Frontal cortex (tissue), 4 donors: ENCODE data around the gene BBOF1. TPM values are rescaled to one million over a fixed set of nuclear protein-coding genes. Genes with fewer than 3 reads are reported as not detected.
A peak's percentile ranks its signal among the peaks of the same experiment; 100 is the strongest.
"Not testable (repeated sequence)": the region's sequence is repeated elsewhere in the genome, so short reads cannot be mapped to it uniquely, and the experiment has no call there.

Source experiments
- DNase-seq, 2 donors: peaks; one replicate each; pipeline ENCODE4 v3.0.0; 2012; ENCODE audit warnings: low spot score in 2 of 2
- FAIRE-seq: peaks from 2 replicates; lab custom pipeline; 2012; peaks lifted over from hg19 to GRCh38; lab: Jason Lieb, UNC
- total RNA-seq: library from RNA; depleted of rRNA; stranded (reverse); fragments of >200 nt; gene quantifications from one replicate; pipeline ENCODE4 v1.2.3, GENCODE V29; 2014
- donor health status: control.
- donor health status: control.
- donor health status: control.

The BBOF1 gene, protein sequence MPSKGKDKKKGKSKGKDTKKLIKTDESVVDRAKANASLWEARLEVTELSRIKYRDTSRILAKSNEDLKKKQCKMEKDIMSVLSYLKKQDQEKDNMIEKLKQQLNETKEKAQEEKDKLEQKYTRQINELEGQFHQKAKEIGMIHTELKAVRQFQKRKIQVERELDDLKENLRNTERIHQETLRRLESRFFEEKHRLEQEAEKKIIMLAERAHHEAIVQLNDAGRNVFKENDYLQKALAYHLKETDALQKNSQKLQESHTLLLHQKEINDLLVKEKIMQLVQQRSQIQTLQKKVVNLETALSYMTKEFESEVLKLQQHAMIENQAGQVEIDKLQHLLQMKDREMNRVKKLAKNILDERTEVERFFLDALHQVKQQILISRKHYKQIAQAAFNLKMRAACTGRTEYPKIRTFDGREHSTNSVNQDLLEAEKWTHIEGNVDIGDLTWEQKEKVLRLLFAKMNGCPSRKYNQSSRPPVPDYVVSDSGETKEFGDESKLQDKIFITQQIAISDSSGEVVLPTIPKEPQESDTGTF
- total RNA-seq, result 9.0 TPM

DNA sequence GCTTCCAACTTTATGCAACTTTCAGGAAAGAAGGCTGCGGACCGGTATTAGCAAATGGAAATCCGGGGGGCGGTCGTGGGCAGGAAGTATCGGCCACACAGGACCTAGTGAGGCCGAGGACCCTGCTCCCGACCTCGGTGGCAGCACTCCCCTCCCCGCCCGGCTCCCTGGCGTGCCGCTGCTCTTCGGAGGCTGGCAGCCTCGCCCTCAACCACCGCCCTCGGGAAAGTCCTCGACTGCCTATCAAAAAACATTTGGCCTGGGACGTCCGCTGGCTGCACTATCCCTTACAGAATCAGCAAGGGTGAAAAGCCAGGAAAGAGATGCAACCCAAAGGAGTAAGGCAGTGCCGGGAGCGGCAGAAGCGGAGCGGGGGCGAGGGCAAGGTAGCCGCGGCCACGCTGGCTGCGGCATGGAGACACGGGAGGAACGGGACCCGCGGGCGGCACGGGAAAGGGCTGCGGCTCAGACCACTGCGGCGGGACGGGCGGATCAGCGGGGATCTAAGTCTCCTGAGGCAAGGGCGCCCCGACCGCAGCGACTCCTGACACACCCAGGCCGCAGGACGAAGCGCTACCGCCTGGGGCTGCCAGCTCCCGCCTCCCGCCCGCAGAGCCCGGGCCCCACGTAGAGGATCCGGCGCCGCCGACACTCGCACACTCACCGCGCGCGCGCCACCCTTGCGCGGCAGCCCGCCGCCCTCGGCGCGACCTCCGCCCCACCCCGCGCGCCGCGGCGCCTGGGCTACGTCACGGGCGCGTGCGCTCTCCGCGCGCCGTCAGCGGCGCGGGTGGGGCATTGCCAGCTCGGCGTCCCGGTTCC, at the start of gene BBOF1, which contains the start of gene ENTPD5:
TSS of gene BBOF1 (plus strand) at position 764 of the 822 bp plus-strand sequence. CDS start 130 bp downstream, outside the sequence.
TSS of gene ENTPD5 (minus strand) at position 703 of the 822 bp plus-strand sequence. CDS start 31,186 bp downstream, outside the sequence.
- FAIRE-seq (no peak), DNase-seq (peak; percentile 97 to 98)

DNA sequence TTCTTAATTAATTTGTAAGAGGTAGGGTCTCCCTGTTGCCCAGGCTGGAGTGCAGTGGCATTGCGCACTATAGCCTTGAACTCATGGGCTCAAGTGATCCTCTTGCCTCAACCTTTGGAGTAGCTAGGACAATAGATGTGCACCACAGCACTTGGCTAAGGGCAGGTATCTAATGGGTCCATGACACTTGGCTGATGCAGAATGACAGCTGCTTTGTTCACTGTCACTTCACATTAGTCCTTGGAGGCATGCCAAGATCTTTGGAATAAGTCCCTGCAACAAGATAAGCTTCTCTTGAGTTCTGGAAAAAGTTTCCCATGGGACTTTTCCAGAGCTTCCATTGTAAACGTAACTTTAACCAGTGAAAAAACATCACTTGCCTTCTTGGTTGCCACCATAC, 45.7 kb upstream of the BBOF1 start:
- DNase-seq (no peak), FAIRE-seq (no peak)

DNA sequence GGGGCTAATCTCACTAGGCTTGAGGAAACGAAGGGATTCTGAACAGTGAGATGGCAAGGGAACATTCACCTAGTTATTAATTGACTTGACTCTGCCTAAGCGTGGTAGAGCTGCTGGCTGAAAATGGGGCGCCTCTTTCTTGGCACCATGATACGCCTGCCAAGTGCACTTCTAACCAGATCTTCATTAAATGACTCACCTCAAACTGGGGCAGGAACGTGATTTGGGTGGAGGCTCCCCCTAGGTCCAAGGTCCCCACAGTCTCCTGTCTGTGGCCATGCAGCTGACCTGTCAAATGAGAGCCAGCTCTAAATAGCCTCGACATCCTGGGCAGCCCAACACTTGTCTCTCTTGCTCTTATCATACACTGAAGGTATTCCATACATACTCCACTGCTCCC, 43.0 kb upstream of the BBOF1 start:
- FAIRE-seq, result no peak
- no peak for DNase-seq

DNA sequence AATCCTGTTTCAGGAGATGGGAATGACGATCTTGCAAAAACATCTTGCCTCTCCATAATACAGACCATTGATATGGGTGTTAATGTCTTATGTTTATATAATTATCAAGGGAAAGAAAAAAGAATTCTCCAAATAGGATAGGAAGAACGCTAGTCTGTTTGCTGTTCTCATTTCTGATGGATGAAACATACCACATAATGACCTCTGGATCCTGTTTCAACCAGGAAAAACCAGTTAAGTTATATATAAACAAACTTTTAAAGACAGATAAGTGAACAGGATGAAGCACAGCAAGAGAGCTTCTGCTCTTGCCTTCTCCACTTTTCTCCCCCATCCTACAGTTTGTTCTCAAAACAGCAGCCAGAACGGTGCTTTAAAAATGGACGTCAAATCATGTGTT, 41.3 kb upstream of the BBOF1 start:
- no peak for DNase-seq
- FAIRE-seq, result no peak

GRCh38 chr14:73988065-73988464, 31.1 kb upstream of the BBOF1 start:
- no peak for DNase-seq
- FAIRE-seq, result no peak

DNA sequence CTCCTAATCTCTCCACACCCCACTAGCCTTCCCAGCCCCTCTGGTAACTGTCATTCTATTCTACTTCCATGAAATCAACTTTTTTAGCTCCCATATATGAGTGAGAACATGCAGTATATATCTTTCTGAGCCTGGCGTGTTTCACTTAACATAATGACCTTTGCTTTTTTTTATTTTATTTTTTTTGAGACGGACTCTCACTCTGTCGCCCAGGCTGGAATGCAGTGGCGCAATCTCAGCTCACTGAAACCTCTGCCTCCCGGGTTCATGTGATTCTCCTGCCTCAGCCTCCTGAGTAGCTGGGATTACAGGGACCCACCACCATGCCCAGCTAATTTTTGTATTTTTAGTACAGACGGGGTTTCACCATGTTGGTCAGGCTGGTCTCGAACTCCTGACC, 30.5 kb upstream of the BBOF1 start:
- FAIRE-seq, DNase-seq: not testable (repeated sequence)

DNA sequence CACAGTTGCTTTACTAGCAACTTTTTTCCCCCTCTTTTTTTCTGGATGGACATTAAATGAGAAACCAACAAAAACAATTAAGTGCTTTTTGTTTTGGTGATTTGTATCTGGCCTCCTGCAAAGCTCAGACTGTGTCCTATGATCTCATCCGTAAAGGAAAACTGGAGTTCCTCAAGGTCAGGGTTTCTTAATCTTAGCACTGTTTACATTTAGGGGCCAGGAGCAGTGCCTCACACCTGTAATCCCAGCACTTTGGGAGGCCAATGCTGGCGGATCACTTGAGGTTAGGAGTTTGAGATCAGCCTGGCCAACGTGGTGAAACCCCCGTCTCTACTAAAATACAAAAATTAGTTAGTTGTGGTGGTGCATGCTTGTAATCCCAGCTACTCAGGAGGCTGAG, 28.1 kb upstream of the BBOF1 start:
- FAIRE-seq (no peak), DNase-seq (no peak)

DNA sequence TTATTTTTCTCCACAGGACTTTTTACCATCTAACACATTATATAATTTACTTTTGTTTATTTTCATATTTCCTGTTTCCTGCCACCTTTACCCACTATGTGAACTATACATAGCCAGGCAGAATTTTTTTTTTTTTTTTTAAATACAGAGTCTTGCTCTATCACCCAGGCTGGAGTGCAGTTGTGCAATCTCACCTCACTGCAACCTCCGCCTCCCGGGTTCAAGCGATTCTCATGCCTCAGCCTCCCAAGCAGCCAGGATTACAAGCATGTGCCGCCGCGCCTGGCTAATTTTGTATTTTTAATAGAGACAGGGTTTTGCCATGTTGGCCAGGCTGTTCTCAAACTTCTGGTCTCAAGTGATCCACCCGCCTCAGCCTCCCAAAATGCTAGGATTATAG, 24.2 kb upstream of the BBOF1 start:
- DNase-seq, FAIRE-seq: not testable (repeated sequence)

- no peak for DNase-seq
- FAIRE-seq, result no peak
Measured at GRCh38 chr14:73995977-73996378, 23.2 kb upstream of the BBOF1 start.

GRCh38 chr14:73996731-73997107, 22.4 kb upstream of the BBOF1 start:
- FAIRE-seq (no peak), DNase-seq (no peak)

DNA sequence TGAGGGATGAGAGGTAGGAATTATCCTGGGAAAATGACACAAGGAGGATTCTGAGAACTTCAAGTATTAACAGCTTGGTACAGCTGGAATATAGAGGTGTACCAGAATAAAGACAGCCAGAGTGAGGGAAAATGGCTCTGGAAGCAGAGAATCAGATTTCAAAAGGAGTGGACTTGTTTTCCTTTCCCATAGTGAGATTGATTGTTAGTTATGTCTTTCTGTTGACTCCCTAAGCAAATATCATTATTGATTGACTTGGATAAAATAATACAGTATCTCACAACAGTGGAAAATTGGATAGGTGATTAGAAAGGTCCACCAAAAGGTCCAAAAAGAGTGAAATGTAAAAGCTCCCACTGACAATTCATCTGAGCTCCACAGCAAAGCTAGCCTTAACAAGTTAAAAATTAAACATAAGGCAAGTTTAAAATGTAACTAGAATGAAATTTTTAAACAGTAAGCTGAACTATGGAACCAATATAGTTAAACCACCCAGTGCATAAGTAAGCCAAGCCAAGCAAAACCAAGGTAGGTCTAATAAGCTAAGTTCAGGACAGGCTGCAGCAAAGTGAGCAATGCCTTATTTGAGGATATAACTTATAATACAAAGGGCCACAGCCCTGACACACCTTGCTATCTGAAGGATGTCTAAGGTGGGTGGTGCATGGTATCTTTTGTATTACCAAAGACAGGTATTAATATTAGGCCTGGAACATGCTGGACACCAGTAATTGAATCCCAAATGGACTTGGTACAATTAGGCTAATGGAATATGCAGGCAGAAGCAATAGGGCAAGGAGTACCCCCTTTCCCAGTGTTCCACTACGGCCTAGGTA, 21.8 kb upstream of the BBOF1 start:
- DNase-seq (no peak), FAIRE-seq (no peak)

- FAIRE-seq (no peak), DNase-seq (no peak)
Measured at GRCh38 chr14:73997944-73998447, 21.2 kb upstream of the BBOF1 start.

DNA sequence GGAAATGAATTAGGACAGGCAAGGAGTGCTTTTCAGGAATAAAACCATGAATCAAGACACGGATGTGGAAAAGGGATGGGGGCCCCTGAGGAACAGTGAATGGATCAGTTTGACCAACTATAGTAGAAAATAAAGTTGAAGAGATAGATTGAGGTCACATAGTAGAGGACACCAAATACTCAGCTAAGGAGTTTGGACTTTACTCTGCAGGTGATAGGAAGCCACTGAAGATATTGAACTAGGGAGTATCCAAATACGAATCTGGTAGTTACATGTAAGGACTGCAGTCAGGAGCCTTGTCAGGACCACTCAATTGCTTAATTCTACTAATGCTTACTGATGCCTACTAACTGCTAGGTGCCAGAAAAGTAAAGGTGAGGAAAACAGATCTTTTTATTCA, 20.4 kb upstream of the BBOF1 start:
- no peak for FAIRE-seq
- DNase-seq, result no peak

GRCh38 chr14:74005664-74006063, 13.5 kb upstream of the BBOF1 start:
- not testable (repeated sequence) for DNase-seq, FAIRE-seq

DNA sequence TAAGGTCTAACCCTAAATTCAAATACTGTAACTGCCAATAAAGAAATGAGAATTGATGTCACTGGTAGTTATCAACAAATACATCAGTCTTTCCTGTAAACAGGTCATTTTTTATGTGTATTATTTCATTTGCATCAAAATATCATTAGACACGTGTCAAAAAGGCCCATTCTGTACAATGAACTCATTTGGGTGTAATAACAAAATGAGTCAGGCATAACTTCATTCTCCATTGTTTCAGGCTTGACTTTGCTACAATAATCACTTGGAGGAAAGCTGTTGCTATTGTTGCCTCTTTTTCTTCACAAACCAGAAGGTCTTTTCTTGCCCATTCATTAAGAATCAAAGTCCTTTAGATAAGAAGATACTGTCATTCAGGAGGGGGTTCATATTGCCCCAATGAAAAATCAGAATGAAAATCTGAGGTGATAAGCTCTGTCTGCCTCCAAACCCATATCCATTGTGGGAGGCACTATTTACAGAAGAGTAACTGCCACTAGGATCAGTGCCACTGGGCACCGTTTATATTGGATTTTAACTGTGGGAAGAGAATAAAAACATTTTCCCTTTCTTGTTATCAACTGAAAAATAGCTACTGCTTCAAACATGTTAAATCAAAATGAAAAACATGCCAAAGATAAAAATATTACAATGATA, 10.2 kb upstream of the BBOF1 start:
- DNase-seq (no peak), FAIRE-seq (no peak)

- FAIRE-seq (no peak), DNase-seq (no peak)
Measured at GRCh38 chr14:74014299-74014698, 4.8 kb upstream of the BBOF1 start.

GRCh38 chr14:74015176-74015575, 4.0 kb upstream of the BBOF1 start:
- no peak for FAIRE-seq

GRCh38 chr14:74015963-74016362, 3.2 kb upstream of the BBOF1 start:
- FAIRE-seq (no peak), DNase-seq (no peak)

More at GRCh38 chr14:74015176-74015575, 4.0 kb upstream of the BBOF1 start:
- no peak for DNase-seq

GRCh38 chr14:74018174-74018585, 969 bp upstream of the BBOF1 start:
- DNase-seq, result peak in 1 of 2 donors; percentile 42

More at GRCh38 chr14:74018174-74018585, 969 bp upstream of the BBOF1 start:
- FAIRE-seq, result no peak
